Measurements from ENCODE around the gene ANKEF1. TPM values are rescaled to one million over a fixed set of nuclear protein-coding genes. Genes with fewer than 3 reads are reported as not detected.
"Not testable (repeated sequence)": the region's sequence is repeated elsewhere in the genome, so short reads cannot be mapped to it uniquely, and the experiment has no call there.

ANKEF1 gene
- total RNA-seq, 1 experiment from 2014 or later: 11.6 TPM

GRCh38 chr20:10033905-10034650 is 709 bp upstream of the ANKEF1 start:
- no peak for TF ChIP-seq EZH2phosphoT487 (IDR thresholded peaks at IDR 0.05; ENCODE audit: borderline replicate concordance, low read length)
- TF ChIP-seq CTCF (conservative IDR thresholded peaks at IDR 0.05; ENCODE audit: low read depth, low read length): no peak
- TF ChIP-seq EZH2 (IDR thresholded peaks at IDR 0.05; ENCODE audit: low read length, unreplicated experiment): no peak
- Histone ChIP-seq H3K4me2 (ENCODE audit: low read length) (peak overlapping the region; percentile 51), H3K27ac (ENCODE audit: low read length) (no peak overlapping the region), H3K9me2 (replicated peaks; ENCODE audit: low read length) (no peaks in the 10 kb centered on the region), H3K79me2 (ENCODE audit: low read length) (peaks cover 8% of the 10 kb centered on the region), H3K27me3 (ENCODE audit: low read length) (peaks cover 20% of the 10 kb centered on the region), H4K20me1 (ENCODE audit: low read length) (no peaks in the 10 kb centered on the region), H3F3A (ENCODE audit: low read length, unreplicated experiment) (no peaks in the 10 kb centered on the region), H3K4me3 (ENCODE audit: low read length) (peak overlapping the region; percentile 27; the same call in 1 of the 2 replicates), H3K36me3 (ENCODE audit: low read depth, low read length) (0 out of 2 replicates have a peak, but pooled peaks cover 12% of the 10 kb centered on the region), H2AFZ (ENCODE audit: low read length) (peak overlapping the region; percentile 47; the same call in 1 of the 2 replicates), H3K9ac (ENCODE audit: low read length) (no peak overlapping the region), H3K4me1 (ENCODE audit: insufficient read depth, low read length) (peaks cover 12% of the 10 kb centered on the region), H3K9me3 (ENCODE audit: low read length) (no peaks in the 10 kb centered on the region)
- ChIA-PET CTCF (interaction anchor here (0.9 kb wide), 1 partner anchor 417 kb away, joined by 3 read pairs; no protein-coding TSS in a partner anchor), POLR2A (ENCODE audit: unreplicated experiment) (interaction anchor here (0.6 kb wide), 2 partner anchors 293 to 377 kb away, joined by 3 to 9 read pairs; no protein-coding TSS in a partner anchor)
- DNase-seq (no peak), ATAC-seq (no peak)
- intact Hi-C loops (cut with micrococcal nuclease): loop anchor here (2.0 to 10.0 kb wide), 2 partner anchors 41 to 391 kb away; no protein-coding TSS in a partner anchor
- no TSS peak for BruUV-seq (replicated peaks)

GRCh38 chr20:10036321-10036720 is 1.5 kb downstream of the ANKEF1 start:
- H3K9me2 ChIP-seq (replicated peaks; ENCODE audit: low read length); H3K27me3 ChIP-seq (ENCODE audit: low read length); DNase-seq; H3K9me3 ChIP-seq (ENCODE audit: low read length); H3K27ac ChIP-seq (ENCODE audit: low read length); H3K4me3 ChIP-seq (ENCODE audit: low read length); POLR2A ChIA-PET (ENCODE audit: unreplicated experiment); BruUV-seq (replicated peaks); H3K9ac ChIP-seq (ENCODE audit: low read length); ATAC-seq; H3F3A ChIP-seq (ENCODE audit: low read length, unreplicated experiment); H3K4me2 ChIP-seq (ENCODE audit: low read length); H2AFZ ChIP-seq (ENCODE audit: low read length); H3K79me2 ChIP-seq (ENCODE audit: low read length); H4K20me1 ChIP-seq (ENCODE audit: low read length): not testable (repeated sequence)
- Histone ChIP-seq H3K4me1 (ENCODE audit: insufficient read depth, low read length) (peaks cover 28% of the 10 kb centered on the region), H3K36me3 (ENCODE audit: low read depth, low read length) (0 out of 2 replicates have a peak, but pooled peaks cover 12% of the 10 kb centered on the region)
- intact Hi-C loops (cut with micrococcal nuclease): loop anchor here (10.0 kb wide), 1 partner anchor 388 kb away; no protein-coding TSS in a partner anchor
- CTCF ChIA-PET: interaction anchor here (0.7 kb wide), 1 partner anchor 247 kb away, joined by 3 read pairs; no protein-coding TSS in a partner anchor

- DNase-seq (peak; percentile 98), ATAC-seq (peak; percentile 99)
- no TSS peak for BruUV-seq (replicated peaks)
These were observed 5.5 kb downstream of the ANKEF1 start for GRCh38 chr20:10040070-10040975.

More at GRCh38 chr20:10040070-10040975, 5.5 kb downstream of the ANKEF1 start:
- ChIA-PET POLR2A (ENCODE audit: unreplicated experiment) (no interaction called here), CTCF (no interaction called here)
- 0 out of 2 replicates have a peak, but pooled peaks cover 4% of the 10 kb centered on the region for H4K20me1 ChIP-seq (ENCODE audit: low read length)
- H3K27me3 ChIP-seq (ENCODE audit: low read length): no peaks in the 10 kb centered on the region
- H3K9me3 ChIP-seq (ENCODE audit: low read length): no peaks in the 10 kb centered on the region
- peaks cover 7% of the 10 kb centered on the region for H3K79me2 ChIP-seq (ENCODE audit: low read length)
- H3K4me1 ChIP-seq (ENCODE audit: insufficient read depth, low read length): peaks cover 22% of the 10 kb centered on the region
- no peak overlapping the region for H2AFZ ChIP-seq (ENCODE audit: low read length)
- H3F3A ChIP-seq (ENCODE audit: low read length, unreplicated experiment): no peaks in the 10 kb centered on the region
- intact Hi-C loops (cut with micrococcal nuclease): loop anchor here (1.0 to 2.0 kb wide), 2 partner anchors 36 to 52 kb away; no protein-coding TSS in a partner anchor
- no peak overlapping the region for H3K4me3 ChIP-seq (ENCODE audit: low read length)
- TF ChIP-seq EZH2phosphoT487 (IDR thresholded peaks at IDR 0.05; ENCODE audit: borderline replicate concordance, low read length) (no peak), CTCF (conservative IDR thresholded peaks at IDR 0.05; ENCODE audit: low read depth, low read length) (no peak), EZH2 (IDR thresholded peaks at IDR 0.05; ENCODE audit: low read length, unreplicated experiment) (no peak)
- H3K27ac ChIP-seq (ENCODE audit: low read length): peak overlapping the region; percentile 20; the same call in 1 of the 2 replicates
- H3K4me2 ChIP-seq (ENCODE audit: low read length): peak overlapping the region; percentile 48
- H3K9me2 ChIP-seq (replicated peaks; ENCODE audit: low read length): no peaks in the 10 kb centered on the region
- H3K36me3 ChIP-seq (ENCODE audit: low read depth, low read length): 0 out of 2 replicates have a peak, but pooled peaks cover 12% of the 10 kb centered on the region
- no peak overlapping the region for H3K9ac ChIP-seq (ENCODE audit: low read length)

Measured in PC-3 (cell line).